Activated T-cell treated with anti-CD3 and anti-CD28 coated beads, Interleukin-2, amount 50 U/mL, for 24 hours (primary cell): ENCODE results near the gene TSHZ3.

Source experiments
- DNase-seq: peaks from one replicate; pipeline ENCODE4 v3.0.0-alpha.2; 2020
- H3K27ac Mint-ChIP-seq: 2 replicates; pipeline ENCODE4 v1.8.0; 2020; ENCODE audit warnings: mild to moderate bottlenecking, mixed read lengths
- H3K27me3 Mint-ChIP-seq: 2 replicates; pipeline ENCODE4 v1.8.0; 2020; ENCODE audit warnings: mixed read lengths
- H3K36me3 Mint-ChIP-seq: 2 replicates; pipeline ENCODE4 v1.8.0; 2020; ENCODE audit warnings: low read depth, mixed read lengths
- H3K4me1 Mint-ChIP-seq: 2 replicates; pipeline ENCODE4 v1.8.0; 2020; ENCODE audit warnings: low read depth, mixed read lengths
- H3K4me3 Mint-ChIP-seq: 2 replicates; pipeline ENCODE4 v1.8.0; 2020; ENCODE audit warnings: mild to moderate bottlenecking, moderate library complexity, mixed read lengths
- H3K9me3 Mint-ChIP-seq: 2 replicates; pipeline ENCODE4 v1.8.0; 2020; ENCODE audit warnings: mixed read lengths

TSHZ3 gene

GRCh38 chr19:31335716-31336115, 13.5 kb downstream of the TSHZ3 start:
- peaks cover 21% of the 10 kb centered on the region for H3K4me1 Mint-ChIP-seq
- H3K27ac Mint-ChIP-seq = no peak overlapping the region
- H3K9me3 Mint-ChIP-seq = no peaks in the 10 kb centered on the region
- no peak overlapping the region for H3K4me3 Mint-ChIP-seq
- H3K36me3 Mint-ChIP-seq = no peaks in the 10 kb centered on the region
- DNase-seq = no peak
- peaks cover 21% of the 10 kb centered on the region for H3K27me3 Mint-ChIP-seq

- H3K9me3 Mint-ChIP-seq = no peaks in the 10 kb centered on the region
- no peaks in the 10 kb centered on the region for H3K36me3 Mint-ChIP-seq
- no peak overlapping the region for H3K4me3 Mint-ChIP-seq
- peaks cover 21% of the 10 kb centered on the region for H3K27me3 Mint-ChIP-seq
- peaks cover 14% of the 10 kb centered on the region for H3K4me1 Mint-ChIP-seq
- H3K27ac Mint-ChIP-seq = no peak overlapping the region
- no peak for DNase-seq
These were observed 14.2 kb downstream of the TSHZ3 start for GRCh38 chr19:31334849-31335624.

DNA sequence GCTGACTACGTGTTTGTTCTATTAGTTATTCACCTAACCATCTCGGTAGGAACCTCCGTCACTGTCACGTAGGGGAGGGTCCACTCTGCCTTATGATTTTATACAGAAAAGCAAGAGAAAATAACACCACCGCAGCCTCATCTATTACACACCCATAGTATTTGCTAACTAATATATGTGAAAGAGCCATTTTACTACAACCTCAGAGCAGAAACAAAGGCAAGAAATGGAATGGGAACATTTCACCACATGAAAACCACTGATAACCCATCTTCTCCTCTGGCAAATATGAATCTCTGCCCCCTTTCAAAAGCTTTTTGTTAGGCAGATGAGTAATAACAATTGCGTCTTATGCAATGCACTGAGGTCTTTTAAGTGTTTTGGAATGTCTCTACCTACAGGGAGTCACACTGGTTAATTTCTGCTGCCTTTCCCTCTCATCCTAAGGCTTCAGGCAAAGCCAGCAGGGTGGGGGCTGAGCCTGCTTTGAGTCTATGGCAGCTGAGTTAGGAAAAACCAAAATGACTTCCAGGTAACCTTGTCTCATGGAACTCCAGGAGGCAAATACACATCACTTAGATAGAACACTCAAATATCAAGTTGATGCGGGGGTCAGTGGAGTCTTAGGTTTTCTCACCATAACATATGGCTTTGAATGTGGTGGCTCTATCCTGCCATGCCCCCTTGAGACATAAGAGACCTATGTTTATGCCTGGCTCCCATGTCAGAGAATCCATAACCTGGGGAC, 15.0 kb downstream of the TSHZ3 start:
- Mint-ChIP-seq H3K27ac (no peak overlapping the region), H3K9me3 (no peaks in the 10 kb centered on the region), H3K36me3 (no peaks in the 10 kb centered on the region), H3K27me3 (peaks cover 18% of the 10 kb centered on the region), H3K4me1 (peaks cover 8% of the 10 kb centered on the region), H3K4me3 (no peak overlapping the region)
- no peak for DNase-seq

GRCh38 chr19:31332096-31332495, 17.1 kb downstream of the TSHZ3 start:
- Mint-ChIP-seq H3K4me1 (peaks cover 4% of the 10 kb centered on the region), H3K36me3 (no peaks in the 10 kb centered on the region), H3K4me3 (no peak overlapping the region), H3K27me3 (peaks cover 14% of the 10 kb centered on the region), H3K9me3 (no peaks in the 10 kb centered on the region), H3K27ac (no peak overlapping the region)
- no peak for DNase-seq

GRCh38 chr19:31331536-31331935, 17.7 kb downstream of the TSHZ3 start:
- DNase-seq = no peak
- no peak overlapping the region for H3K27ac Mint-ChIP-seq
- H3K36me3 Mint-ChIP-seq = no peaks in the 10 kb centered on the region
- H3K27me3 Mint-ChIP-seq = peaks cover 14% of the 10 kb centered on the region
- H3K4me3 Mint-ChIP-seq = no peak overlapping the region
- peaks cover 4% of the 10 kb centered on the region for H3K4me1 Mint-ChIP-seq
- H3K9me3 Mint-ChIP-seq = no peaks in the 10 kb centered on the region

DNA sequence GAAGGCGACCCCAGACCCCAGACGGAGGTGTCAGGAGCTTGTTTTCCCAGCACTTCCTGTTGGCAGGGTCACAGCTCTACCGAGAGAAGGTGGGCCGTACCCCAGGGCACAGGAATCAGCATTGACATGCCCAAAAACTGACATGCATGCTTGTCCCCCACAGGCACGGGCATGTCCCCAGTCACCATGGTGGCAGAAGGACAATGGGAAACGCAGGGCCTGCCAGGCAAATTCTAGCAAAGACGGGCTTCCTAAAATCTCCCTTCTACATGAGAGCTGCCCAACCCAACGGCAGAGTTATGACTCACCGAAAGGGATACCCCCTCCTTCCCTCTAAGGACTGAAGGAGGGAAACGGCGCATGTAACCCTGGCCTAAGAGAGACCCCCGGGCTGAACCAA, 18.5 kb downstream of the TSHZ3 start:
- Mint-ChIP-seq H3K9me3 (no peaks in the 10 kb centered on the region), H3K27me3 (peaks cover 7% of the 10 kb centered on the region), H3K36me3 (no peaks in the 10 kb centered on the region), H3K27ac (no peak overlapping the region), H3K4me1 (peaks cover 4% of the 10 kb centered on the region), H3K4me3 (no peak overlapping the region)
- no peak for DNase-seq

DNA sequence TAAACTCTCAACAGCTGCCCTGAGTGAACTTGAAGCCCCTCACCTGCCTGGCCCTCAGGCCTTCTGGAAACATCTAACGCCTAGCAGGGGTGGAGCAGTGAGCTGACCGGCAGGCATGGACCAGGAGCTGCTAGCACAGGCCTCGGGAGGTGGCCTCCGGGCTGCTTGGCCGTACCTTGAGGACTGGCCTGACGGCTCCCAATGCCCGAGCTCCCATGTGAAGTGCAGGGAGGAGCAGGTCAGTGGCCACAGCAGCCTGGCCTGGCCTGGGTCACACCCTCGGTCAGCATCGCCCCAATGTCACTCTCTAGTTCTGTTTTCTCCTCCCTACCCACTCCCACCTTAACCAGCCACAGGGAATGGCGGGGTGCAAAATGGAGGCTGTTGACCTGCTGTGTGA, 19.0 kb downstream of the TSHZ3 start:
- peaks cover 3% of the 10 kb centered on the region for H3K27me3 Mint-ChIP-seq

GRCh38 chr19:31329819-31330218, 19.4 kb downstream of the TSHZ3 start:
- Mint-ChIP-seq H3K27ac (no peak overlapping the region), H3K27me3 (no peaks in the 10 kb centered on the region), H3K4me1 (peaks cover 4% of the 10 kb centered on the region), H3K4me3 (no peak overlapping the region), H3K9me3 (no peaks in the 10 kb centered on the region), H3K36me3 (no peaks in the 10 kb centered on the region)
- DNase-seq = no peak

More for the DNA sequence above, 19.0 kb downstream of the TSHZ3 start:
- DNase-seq = no peak
- Mint-ChIP-seq H3K4me1 (peaks cover 4% of the 10 kb centered on the region), H3K9me3 (no peaks in the 10 kb centered on the region), H3K4me3 (no peak overlapping the region), H3K36me3 (no peaks in the 10 kb centered on the region), H3K27ac (no peak overlapping the region)

DNA sequence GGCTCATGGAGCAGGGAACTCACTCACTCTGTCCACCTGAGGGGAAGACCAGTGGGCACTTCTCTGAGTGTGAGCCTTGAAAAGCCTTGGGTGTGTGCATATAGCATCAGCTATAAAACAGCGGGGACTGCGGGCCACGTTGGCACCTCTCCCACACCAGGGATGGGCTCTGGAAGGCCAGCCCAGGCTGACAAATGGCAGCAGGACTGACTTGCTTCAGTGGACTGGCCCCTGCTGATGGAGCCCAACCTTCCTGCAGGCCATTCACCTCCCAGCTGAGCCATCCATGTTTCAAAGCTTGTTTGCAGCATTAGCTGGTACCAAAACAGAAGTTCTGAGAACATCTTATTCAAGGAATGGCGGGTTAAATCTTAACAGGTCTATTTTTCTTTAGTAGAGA, 21.0 kb downstream of the TSHZ3 start:
- no peak for DNase-seq
- no peaks in the 10 kb centered on the region for H3K36me3 Mint-ChIP-seq
- peaks cover 4% of the 10 kb centered on the region for H3K4me1 Mint-ChIP-seq

GRCh38 chr19:31326329-31327028, 22.8 kb downstream of the TSHZ3 start:
- no peak overlapping the region for H3K27ac Mint-ChIP-seq
- no peaks in the 10 kb centered on the region for H3K36me3 Mint-ChIP-seq
- H3K27me3 Mint-ChIP-seq = no peaks in the 10 kb centered on the region
- H3K4me3 Mint-ChIP-seq = no peak overlapping the region
- no peaks in the 10 kb centered on the region for H3K9me3 Mint-ChIP-seq
- peaks cover 4% of the 10 kb centered on the region for H3K4me1 Mint-ChIP-seq
- DNase-seq = no peak

More for the DNA sequence above, 21.0 kb downstream of the TSHZ3 start:
- H3K27me3 Mint-ChIP-seq = no peaks in the 10 kb centered on the region
- no peak overlapping the region for H3K27ac Mint-ChIP-seq
- no peak overlapping the region for H3K4me3 Mint-ChIP-seq
- no peaks in the 10 kb centered on the region for H3K9me3 Mint-ChIP-seq

DNA sequence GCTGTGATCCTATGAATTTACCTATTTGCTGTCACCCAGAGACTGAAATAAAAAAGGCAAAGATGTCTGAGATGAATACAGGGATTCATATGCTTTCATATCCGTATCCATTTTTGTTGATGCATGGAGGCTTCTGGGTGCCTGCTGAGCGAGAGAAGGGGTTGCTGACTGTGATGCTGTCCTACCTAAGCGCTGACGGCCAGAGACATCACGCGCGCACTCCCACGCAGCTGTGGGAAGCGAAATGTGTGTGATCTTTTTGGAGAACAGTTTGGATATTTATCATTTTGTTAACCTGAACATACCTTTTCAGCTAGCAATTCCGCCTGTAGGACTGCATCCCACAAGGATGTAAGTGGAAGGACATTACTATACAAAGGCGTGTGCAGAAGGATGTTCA, 23.9 kb downstream of the TSHZ3 start:
- H3K27ac Mint-ChIP-seq = no peak overlapping the region

DNA sequence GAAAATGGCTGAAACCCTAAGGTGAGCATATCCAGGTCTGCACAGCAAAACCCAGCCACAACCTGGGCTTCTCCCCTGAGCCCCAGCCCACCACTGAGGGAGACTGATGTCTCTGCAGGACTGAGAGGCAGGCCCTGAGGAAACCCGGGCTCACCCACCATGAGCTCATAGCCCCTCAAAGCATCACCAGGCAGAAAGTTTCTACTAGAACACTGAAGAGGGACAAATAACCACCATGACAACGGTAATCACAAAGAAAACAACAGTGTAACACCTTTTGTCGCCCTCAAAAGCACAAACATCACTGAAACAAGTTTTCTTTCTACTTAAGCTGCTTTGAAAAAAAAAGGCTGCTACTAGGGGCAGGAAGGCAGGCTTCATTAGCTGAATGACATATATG, 29.8 kb downstream of the TSHZ3 start:
- Mint-ChIP-seq H3K27ac (no peak overlapping the region), H3K27me3 (no peaks in the 10 kb centered on the region)

More for the DNA sequence above, 23.9 kb downstream of the TSHZ3 start:
- peaks cover 4% of the 10 kb centered on the region for H3K4me1 Mint-ChIP-seq
- H3K36me3 Mint-ChIP-seq = no peaks in the 10 kb centered on the region
- DNase-seq = no peak
- H3K4me3 Mint-ChIP-seq = no peak overlapping the region
- no peaks in the 10 kb centered on the region for H3K9me3 Mint-ChIP-seq
- H3K27me3 Mint-ChIP-seq = no peaks in the 10 kb centered on the region

DNA sequence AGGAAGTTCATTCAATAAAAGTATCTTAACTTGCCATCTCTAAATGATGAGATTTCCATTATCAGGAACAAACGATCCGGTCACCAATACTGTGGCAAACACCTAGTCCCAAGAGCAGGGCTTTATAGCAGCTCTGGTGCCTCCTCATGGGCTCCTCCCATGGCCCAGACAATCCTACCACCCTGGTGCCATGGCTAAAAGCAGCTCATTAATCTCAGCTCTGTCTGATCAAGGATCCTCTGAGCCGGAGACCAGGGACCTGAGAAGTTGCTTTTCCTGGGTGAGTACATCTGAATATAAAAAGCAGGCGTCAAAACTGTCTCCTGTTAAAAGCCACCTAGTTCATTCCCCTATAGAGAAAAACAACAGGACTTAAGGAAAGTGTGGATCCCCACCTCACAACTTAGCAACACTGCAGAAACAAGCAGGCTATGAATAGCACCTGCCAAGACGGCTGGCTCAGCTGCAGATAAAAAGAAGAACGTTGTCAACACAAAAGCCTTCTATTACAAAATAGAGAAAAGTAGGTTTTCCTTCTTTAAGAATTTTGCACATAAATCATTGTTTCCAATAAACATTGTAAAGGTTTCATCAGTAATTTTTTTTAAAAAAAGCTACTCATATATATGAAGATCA, 30.3 kb downstream of the TSHZ3 start:
- no peaks in the 10 kb centered on the region for H3K9me3 Mint-ChIP-seq
- no peaks in the 10 kb centered on the region for H3K4me1 Mint-ChIP-seq
- no peak overlapping the region for H3K4me3 Mint-ChIP-seq
- no peaks in the 10 kb centered on the region for H3K27me3 Mint-ChIP-seq
- no peak for DNase-seq
- no peaks in the 10 kb centered on the region for H3K36me3 Mint-ChIP-seq
- H3K27ac Mint-ChIP-seq = no peak overlapping the region

More for the DNA sequence above, 29.8 kb downstream of the TSHZ3 start:
- no peak for DNase-seq
- Mint-ChIP-seq H3K4me1 (no peaks in the 10 kb centered on the region), H3K36me3 (no peaks in the 10 kb centered on the region), H3K4me3 (no peak overlapping the region), H3K9me3 (no peaks in the 10 kb centered on the region)

DNA sequence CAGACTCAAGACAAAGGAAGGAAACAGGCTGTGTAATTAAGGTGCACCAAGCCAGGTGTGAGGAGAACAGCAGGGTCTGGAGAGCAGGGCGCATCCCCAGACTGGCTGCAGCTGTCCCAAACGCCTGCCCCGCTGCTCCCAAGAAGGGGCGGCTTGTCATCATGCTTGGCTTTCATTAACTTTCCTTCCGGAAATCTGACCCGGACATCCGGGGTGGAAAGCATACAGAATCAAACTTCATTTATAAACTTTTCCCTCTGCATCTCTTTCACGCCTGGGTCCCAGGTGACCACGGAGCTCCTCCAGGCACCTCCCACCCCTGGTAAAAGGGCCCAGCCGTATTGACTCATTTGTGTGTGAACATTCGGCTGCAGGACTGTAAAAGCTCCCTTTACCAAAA, 31.7 kb downstream of the TSHZ3 start:
- H3K27me3 Mint-ChIP-seq = no peaks in the 10 kb centered on the region
- H3K36me3 Mint-ChIP-seq = no peaks in the 10 kb centered on the region
- H3K27ac Mint-ChIP-seq = no peak overlapping the region
- DNase-seq = no peak
- H3K4me1 Mint-ChIP-seq = no peaks in the 10 kb centered on the region
- H3K4me3 Mint-ChIP-seq = no peak overlapping the region
- no peaks in the 10 kb centered on the region for H3K9me3 Mint-ChIP-seq
